ENCODE measurements around the gene FLACC1.
"Not testable (repeated sequence)": the region's sequence is repeated elsewhere in the genome, so short reads cannot be mapped to it uniquely, and the experiment has no call there.

FLACC1 gene

GRCh38 chr2:201249889-201250288, 107.3 kb downstream of the FLACC1 start:
- no peak for ATAC-seq

GRCh38 chr2:201248288-201248844, 108.8 kb downstream of the FLACC1 start:
- no peak for ATAC-seq

GRCh38 chr2:201246280-201246679, 110.9 kb downstream of the FLACC1 start:
- no peak for ATAC-seq

- ATAC-seq, result no peak
Observed at GRCh38 chr2:201244829-201245228, 112.3 kb downstream of the FLACC1 start.

- ATAC-seq, result peak in 1 of 2 donors; percentile 51
Observed at GRCh38 chr2:201242571-201243277, 114.4 kb downstream of the FLACC1 start.

- ATAC-seq, result not testable (repeated sequence)
Observed at GRCh38 chr2:201239167-201239935, 117.8 kb downstream of the FLACC1 start.
